ENCODE data around the gene DPH2.

DNA sequence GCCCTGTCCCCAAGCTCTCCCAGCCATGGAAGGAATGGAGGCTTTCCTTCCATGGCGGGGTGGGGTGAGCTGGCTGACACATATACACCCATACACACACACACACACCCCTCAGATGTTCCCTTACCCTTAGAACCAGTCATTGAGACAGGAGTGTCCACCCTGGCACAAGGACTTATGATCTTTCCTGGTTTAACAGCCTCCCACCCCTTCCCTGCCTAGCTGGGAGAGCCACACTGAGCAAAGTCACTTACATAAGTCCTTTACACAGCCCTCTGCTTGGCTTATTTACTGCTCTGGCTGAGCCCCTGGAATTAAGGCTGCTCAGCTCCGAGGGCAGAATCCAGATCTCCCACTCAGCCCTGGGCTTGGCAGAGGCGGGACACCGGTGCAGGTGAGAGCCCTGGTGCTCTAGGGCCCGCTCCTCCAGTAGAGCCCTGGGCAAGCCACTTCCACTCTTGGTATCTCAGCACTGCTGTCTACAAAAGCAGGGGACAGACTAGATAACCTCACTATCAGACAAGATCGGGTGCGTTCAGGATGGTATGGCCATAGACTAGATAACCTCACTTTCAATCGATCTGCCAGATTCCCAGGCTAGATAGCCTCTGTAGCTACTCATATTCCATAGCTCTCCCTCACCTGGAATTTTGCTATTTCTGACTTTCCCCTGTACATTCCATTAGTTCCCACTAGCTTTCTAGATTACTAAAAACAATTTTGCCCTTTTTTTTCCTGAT, 44.7 kb downstream of the DPH2 start:
- TF ChIP-seq, protein P1, sequence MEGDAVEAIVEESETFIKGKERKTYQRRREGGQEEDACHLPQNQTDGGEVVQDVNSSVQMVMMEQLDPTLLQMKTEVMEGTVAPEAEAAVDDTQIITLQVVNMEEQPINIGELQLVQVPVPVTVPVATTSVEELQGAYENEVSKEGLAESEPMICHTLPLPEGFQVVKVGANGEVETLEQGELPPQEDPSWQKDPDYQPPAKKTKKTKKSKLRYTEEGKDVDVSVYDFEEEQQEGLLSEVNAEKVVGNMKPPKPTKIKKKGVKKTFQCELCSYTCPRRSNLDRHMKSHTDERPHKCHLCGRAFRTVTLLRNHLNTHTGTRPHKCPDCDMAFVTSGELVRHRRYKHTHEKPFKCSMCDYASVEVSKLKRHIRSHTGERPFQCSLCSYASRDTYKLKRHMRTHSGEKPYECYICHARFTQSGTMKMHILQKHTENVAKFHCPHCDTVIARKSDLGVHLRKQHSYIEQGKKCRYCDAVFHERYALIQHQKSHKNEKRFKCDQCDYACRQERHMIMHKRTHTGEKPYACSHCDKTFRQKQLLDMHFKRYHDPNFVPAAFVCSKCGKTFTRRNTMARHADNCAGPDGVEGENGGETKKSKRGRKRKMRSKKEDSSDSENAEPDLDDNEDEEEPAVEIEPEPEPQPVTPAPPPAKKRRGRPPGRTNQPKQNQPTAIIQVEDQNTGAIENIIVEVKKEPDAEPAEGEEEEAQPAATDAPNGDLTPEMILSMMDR (IDR thresholded peaks at IDR 0.05; ENCODE audit: borderline replicate concordance, extremely low read depth, low read length, poor library complexity, severe bottlenecking): no peak
- TF ChIP-seq EZH2 (IDR thresholded peaks at IDR 0.05; ENCODE audit: borderline replicate concordance, low read depth, low read length, severe bottlenecking): no peak

Measured in DND-41 (cell line).